GM19035 (cell line): Measurements from ENCODE around the gene STUB1.
A peak's percentile ranks its signal among the peaks of the same experiment; 100 is the strongest.

ENCODE experiments used
- ATAC-seq: cut with Tn5 transposase; IDR thresholded peaks from one replicate; pipeline ENCODE4 v1.9.1; 2021; ENCODE audit not compliant: unreplicated experiment

Gene STUB1

DNA sequence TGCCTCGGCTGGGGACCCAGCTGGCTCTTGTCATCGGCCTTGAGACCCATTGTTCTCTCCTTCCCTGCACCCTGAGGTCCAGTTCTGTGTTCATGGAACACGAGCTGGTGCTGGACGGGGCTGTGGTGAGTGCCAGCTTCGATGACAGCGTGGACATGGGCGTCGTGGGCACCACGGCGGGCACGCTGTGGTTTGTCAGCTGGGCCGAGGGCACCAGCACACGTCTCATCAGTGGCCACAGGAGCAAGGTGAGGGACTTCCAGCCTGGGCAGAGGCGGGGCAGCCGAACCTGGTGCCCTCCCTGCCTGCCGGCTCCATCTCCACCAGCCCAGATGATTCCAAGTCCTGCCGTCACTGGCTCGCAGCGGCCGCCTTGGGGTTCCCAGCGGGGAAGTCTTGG, 17.6 kb upstream of the STUB1 start:
- ATAC-seq: no peak

DNA sequence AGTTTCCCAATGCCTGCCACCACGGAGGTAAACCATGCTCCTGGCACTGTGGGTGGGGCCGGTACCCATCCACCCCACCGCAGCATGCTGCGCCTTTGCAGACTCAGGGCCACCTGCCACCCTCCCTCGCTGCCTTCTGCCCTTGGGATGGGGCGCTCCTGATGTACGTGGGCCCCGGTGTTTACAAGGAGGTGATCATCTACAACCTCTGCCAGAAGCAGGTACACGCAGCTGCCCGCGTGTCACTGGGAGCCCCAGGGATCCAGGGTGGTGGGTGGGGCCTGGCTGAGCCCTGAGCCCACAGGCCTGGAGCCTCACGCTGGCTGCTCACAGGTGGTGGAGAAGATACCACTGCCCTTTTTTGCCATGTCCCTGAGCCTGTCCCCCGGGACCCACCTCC, 13.6 kb upstream of the STUB1 start:
- ATAC-seq: no peak

DNA sequence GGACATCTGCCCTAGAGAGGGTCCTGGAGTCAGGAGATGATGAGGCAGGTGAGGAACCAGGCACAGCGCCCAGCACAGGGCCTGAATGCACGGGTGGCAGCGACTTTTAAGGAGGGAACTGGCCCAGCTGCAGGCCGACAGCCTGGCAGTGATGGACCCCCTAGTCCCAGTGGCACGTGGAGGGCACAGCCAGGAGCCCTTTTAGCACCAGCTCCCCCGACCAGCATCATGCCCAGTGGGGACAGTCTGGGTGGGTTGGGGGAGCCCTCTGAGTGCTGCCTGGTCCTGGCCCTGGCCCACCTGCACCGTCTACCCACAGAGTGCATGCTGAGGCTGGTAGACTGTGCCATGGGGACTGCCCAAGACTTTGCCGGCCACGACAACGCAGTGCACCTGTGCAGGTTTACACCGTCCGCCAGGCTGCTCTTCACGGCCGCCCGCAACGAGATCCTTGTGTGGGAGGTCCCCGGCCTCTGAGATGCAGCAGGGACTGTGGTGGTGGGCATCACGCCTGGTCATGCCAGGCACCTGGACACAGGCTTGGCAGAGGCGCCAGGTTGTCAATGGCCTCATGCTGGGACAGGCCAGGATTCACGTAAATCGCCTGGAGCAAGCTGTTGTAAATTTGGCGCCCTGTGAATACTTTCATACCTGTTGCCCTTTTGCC, 13.0 kb upstream of the STUB1 start:
- ATAC-seq: no peak

DNA sequence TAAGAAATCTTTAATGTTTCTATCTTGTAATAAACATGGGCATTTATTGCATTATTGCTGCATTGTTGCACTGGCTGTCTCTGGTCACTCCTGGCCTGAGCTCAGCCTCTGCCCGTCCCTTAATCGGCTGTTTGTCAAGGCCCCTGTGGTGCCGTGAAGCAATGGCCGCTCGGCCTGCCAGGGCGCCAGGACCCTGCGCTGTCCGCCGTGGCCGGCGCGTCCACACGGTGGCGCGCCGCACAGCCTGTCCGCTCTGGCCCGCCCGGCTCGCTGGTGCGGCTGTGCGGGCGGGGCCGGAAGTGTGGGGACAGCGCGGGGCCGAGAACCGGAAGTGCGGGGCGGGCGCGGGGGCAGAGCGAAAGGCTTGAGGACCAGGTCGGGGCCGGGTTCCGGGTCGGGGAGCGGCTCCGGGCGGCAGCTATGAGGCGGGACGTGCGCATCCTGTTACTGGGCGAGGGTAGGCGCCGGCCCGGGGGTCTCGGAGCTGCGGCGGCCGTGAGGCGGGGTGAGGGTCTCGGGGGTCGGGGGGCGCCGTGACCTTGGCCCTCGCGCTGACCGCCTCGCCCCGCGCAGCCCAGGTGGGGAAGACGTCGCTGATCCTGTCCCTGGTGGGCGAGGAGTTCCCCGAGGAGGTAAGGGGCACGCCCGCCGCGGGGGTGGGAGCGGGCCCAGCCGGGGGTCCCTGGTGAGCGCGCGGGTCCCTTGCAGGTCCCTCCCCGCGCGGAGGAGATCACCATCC, 12.3 kb upstream of the STUB1 start, which contains the start of gene RHOT2:
RHOT2 (plus strand) TSS at position 353 of the 739 bp plus-strand sequence; CDS start at position 421, 68 bp downstream.
- peak; percentile 80 for ATAC-seq

DNA sequence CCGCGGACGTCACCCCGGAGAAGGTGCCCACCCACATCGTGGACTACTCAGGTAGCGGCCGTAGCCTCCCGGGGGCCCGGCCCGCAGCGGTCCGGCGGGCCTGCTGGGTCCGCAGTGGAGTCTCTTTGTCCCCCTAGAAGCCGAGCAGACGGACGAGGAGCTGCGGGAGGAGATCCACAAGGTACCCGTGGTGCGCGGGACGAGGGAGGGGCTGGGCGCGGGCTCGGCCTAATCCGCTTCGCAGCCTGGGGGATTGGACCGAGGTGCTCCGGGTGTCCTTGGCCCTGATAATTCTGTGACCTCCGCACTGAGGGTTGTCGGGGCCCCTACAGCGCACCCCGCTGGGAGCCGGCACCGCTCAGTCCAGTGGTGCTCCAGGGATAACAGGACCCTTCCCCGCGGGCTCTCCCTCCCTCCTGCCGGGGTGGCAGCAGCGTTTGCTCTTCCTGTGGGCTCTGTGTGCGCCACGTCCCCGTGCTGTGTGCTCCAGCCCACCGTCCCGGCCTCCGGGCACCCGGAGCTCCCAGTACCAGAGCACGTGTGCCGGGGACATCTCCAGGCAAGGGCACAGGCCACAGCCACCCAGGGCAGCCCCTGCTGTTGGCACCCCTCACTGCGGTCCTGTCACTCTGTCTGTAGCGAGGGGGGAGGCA, 11.6 kb upstream of the STUB1 start:
- peak; percentile 7 for ATAC-seq

DNA sequence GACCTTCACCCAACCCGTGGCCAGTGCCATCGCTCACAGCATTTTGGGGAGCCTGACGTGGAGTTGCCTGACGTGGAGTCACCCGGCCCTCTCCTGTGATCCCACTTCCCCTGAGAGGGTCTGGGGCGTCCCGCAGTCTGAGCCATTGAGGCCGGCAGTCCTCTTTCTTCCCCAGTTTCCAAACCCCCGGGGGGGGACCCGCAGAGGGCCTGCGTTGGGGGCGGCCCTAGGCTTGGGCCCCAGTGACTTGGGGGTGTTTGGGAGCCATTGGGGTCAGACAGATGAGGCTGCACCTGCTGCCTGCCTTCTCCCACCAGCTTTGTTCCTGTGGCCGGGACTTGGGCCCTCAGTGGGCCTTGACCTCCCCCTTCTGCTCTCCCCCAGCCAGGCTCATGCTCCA, 10.5 kb upstream of the STUB1 start:
- ATAC-seq: no peak

DNA sequence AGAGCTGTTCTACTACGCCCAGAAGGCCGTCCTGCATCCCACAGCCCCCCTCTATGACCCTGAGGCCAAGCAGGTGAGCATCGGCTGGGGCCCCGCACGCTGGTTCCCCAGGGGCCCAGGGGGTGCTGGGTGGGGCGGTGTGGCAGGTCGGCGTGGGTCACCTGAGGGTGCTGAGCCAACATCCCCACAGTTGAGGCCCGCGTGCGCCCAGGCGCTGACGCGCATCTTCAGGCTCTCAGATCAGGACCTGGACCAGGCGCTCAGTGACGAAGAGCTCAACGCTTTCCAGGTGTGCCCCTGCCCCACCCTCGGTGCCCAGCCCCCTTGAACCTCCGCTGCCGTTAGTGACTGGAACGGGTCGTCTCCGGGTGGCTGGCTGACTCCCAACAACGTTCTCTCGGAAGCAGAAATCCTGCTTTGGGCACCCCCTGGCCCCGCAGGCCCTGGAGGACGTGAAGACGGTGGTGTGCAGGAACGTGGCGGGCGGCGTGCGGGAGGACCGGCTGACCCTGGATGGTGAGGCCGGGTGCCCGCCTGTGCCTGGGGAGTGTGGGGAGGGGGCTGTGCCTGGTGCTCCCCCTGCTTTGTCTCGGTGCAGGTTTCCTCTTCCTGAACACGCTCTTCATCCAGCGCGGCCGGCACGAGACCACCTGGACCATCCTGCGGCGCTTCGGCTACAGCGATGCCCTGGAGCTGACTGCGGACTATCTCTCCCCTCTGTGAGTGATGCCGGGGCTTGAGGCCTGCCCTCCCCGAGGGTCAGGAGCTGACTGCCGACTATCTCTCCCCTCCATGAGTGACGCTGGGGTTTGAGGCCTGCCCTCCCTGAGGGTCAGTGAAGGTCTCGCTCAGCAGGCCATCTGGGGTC, 9.5 kb upstream of the STUB1 start:
- ATAC-seq: no peak

DNA sequence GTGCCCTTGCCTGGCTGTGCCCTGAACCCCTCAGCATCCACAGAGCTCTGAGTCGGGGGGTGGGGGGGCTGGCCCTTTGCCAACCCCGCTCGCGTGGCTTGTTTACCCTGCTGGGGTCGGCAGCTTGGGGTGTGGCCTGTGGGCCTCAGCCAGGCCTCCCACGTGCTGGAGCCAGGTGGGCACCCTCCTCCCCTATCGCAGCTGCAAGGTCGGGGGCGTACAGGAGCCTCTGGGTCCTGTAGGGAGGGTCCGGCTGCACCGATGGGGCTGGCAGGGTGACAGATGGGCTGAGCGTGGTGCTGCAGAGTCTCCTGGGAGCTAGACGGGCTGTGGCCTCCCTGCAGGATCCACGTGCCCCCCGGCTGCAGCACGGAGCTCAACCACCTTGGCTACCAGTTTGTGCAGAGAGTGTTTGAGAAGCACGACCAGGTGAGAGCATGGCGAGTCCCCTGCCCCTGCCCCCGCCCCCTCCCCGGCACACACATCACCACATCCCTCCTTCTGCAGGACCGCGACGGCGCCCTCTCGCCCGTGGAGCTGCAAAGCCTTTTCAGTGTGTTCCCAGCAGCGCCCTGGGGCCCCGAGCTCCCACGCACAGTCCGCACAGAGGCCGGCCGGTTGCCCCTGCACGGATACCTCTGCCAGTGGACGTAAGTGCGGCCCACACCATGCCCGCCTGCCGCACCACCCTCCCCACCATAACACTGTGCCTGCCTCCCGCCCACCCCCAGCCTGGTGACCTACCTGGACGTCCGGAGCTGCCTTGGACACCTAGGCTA, 8.7 kb upstream of the STUB1 start:
- no peak for ATAC-seq

DNA sequence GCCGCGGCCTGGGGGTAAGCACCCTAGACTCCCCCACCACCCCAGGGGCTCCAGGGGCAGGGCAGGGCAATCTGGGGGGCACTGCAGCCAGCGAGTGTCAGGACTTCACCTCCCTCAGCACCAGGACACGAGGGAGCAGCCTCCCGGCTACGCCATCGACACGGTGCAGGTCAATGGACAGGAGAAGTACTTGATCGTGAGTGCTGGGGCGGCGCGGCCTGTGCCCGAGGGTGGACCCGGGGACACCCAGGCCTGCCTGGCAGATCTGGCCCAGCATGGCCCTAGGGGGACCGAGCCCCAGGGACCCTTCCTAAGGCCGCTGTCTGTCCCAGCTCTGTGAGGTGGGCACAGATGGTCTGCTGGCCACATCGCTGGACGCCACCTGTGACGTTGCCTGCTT, 7.8 kb upstream of the STUB1 start:
- ATAC-seq: no peak

DNA sequence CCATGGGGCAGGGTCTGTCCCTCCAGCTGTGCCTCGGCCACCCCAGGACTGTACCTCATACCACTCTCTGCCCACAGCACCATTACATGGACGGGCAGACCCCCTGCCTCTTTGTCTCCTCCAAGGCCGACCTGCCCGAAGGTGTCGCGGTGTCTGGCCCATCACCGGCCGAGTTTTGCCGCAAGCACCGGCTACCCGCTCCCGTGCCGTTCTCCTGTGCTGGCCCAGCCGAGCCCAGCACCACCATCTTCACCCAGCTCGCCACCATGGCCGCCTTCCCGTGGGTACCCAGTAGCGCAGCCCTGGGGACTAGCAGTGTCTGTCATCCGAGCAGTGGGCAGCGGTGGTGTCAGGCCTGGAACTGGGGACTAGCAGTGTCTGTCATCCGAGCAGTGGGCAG, 7.4 kb upstream of the STUB1 start:
- ATAC-seq: no peak

DNA sequence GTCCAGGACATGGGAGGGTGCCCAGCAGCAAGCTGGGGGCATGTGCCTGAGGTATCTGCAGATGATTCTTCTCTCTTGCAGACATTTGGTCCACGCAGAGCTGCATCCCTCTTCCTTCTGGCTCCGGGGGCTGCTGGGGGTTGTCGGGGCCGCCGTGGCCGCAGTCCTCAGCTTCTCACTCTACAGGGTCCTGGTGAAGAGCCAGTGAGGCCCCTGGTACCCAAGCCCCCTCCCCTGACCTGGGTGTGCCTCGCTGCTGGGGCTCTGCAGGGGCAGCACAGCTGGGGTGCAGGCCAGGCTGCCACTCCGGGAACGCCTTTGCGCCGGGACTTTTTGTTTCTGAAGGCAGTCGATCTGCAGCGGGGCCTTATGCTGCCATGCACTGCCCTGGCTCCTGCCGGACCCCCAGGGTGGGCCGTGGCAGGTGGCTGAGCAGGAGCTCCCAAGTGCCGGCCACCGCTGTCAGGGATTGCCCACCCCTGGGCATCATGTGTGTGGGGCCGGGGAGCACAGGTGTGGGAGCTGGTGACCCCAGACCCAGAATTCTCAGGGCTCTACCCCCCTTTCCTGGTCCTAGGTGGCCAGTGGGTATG, 6.7 kb upstream of the STUB1 start:
- no peak for ATAC-seq

DNA sequence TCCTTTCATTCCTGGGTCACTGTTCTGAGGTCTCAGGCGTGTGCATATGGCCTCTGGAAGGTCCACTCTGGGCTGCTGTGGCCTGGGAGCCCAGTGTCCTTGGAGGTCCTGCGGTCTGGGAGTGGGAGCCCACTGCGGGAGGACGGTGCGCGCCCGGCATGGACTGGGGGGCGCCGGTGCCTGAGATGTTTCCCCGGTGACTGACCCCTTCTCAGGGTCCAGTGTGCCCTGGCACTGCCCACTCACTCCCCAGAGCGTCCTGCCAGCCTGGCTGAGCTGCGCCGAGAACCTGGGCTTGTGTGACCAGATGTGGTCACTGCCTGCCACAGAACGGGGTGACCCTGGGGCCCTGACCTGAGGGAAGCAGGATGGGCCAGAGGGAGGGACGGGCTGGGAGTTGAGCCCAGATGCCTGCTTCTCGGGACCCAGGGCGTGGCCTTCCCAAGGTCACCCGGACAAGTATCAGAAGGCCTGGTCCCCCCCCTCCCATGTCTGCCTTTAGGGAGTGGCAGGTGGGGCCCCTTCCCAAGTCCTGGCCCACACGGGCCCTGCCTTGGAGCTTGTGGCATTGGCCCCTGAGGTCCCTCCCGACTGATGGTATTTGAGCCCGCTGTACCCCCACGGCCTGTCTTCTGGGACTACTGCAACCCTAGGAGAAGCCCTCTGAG, 5.9 kb upstream of the STUB1 start:
- no peak for ATAC-seq

DNA sequence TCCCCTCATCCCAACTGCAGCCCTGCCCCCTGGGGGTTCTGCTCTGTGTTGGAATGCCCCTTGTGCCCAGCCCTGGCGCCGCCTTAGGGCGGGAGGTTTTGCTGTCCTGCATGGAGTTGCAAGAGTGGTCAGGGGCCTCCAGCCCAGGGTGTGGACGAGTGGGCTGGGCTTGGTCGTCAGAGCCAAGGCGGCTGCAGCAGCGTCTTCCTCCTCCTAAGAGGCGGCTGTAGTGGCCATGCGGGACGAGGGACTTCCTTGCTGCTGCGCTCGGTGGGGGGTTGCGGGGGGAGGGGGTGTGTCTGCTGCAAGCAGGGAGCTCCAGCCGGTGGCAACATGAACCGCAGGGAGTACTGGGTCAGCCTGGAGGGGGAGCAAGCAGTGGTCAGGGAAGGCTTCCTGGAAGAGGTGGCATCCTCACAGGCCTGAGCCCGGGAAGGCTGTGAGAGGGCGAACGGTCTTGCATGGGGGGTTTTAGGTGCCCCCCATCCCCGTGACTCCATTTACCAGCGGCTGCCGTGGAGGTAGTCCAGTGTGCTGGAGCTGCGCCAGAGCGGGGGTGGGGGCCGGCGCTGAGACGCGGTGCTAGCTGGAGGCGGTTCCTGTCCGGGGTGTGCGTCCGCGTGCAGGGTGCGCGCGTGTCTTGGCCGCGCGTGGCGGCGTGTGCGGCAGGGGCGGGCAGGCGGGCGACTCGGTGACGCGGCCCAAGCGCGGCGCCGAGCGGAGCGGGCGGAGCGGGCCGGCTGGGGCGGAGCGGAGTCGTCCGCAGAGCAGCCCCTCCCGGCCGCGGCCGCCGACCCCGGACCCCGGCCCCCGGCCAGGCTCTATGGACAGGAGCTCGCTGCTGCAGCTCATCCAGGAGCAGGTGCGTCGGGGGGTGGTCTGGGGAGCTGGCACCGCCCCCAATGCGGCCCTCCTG, 5.0 kb upstream of the STUB1 start, which contains the start of gene RHBDL1:
RHBDL1 (plus strand) TSS at position 704 of the 916 bp plus-strand sequence; CDS start at position 824, 120 bp downstream.
- ATAC-seq: no peak

DNA sequence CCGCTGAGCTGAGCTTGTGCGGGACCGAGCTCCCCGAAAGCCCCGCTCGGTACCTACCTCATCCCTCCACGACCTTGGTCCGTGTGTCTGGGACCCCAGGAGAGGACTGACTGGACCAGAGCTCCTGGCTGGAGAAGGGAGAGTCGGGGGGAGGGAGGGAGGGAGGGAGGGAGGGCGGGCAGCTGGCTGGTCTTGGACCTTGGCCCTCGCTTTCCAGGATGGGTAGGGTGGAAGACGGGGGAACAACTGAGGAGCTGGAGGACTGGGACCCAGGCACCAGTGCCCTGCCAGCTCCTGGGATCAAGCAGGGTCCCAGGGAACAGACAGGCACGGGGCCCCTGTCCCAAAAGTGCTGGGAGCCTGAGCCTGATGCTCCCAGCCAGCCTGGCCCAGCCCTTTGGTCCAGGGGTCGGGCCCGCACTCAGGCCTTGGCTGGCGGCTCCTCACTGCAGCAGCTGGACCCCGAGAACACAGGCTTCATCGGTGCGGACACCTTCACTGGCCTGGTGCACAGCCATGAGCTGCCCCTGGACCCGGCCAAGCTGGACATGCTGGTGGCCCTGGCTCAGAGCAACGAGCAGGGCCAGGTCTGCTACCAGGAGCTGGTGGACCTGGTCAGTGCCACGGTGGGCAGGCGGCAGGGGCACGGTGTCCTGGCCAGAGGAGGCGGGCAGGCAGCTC, 4.2 kb upstream of the STUB1 start:
- ATAC-seq: no peak

DNA sequence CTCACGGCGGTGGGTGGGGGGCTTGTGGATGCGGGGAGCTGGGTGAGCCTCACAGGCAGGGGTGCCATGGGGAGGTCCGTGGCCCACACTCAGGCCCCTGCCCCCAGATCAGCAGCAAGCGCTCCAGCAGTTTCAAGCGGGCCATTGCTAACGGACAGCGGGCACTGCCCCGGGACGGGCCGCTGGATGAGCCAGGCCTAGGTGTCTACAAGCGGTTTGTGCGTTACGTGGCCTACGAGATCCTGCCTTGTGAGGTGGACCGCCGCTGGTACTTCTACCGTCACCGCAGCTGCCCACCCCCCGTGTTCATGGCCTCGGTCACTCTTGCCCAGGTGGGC, 3.7 kb upstream of the STUB1 start:
- no peak for ATAC-seq

DNA sequence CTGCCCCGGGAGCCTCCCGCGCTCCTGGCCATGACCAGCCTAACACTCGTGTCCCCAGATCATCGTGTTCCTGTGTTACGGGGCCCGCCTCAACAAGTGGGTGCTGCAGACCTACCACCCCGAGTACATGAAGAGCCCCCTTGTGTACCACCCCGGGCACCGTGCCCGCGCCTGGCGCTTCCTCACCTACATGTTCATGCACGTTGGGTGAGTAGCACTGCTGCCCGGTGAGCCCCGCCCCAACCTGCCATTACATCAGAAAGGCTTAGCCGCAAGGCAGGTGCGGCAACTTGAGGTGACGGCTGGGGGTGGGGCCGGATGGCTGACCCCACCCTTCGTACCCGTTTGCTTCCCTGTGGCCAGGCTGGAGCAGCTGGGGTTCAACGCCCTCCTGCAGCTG, 3.3 kb upstream of the STUB1 start:
- ATAC-seq: no peak

DNA sequence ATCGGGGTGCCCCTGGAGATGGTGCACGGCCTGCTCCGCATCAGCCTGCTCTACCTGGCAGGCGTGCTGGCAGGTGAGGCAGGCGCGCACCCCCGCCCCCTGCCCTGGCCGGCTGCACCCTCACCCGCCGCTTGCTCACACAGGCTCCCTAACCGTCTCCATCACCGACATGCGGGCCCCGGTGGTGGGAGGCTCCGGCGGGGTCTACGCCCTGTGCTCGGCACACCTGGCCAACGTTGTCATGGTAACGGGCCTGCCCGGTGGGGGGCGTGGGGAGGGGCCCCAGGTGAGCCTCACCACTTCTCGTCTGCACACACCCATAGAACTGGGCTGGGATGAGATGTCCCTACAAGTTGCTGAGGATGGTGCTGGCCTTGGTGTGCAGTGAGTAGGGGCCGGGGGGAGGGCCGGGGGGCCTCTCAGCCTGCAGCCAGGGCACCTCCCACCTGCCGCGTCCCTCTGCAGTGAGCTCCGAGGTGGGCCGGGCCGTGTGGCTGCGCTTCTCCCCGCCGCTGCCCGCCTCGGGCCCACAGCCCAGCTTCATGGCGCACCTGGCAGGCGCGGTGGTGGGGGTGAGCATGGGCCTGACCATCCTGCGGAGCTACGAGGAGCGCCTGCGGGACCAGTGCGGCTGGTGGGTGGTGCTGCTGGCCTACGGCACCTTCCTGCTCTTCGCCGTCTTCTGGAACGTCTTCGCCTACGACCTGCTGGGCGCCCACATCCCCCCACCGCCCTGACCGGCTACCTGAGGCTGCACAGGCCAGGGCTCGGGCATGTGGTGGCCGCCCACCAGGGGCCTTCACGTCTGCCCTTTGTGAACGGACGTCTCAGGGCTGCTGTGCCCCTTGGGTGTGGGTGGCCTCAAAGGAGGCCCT, 2.7 kb upstream of the STUB1 start:
- no peak for ATAC-seq
